HepG2 (cell line): ENCODE measurements around the gene YPEL3. TPM values are rescaled to one million over a fixed set of nuclear protein-coding genes. Genes with fewer than 3 reads are reported as not detected.

ENCODE experiments used
- HNRNPK ChIP-seq: fragments of 200-400 bp; formaldehyde crosslinking; IDR thresholded peaks from 2 replicates; pipeline ENCODE4 v1.6.1; 2018; ENCODE audit warnings: low read length, low read depth, moderate library complexity, mild to moderate bottlenecking; ENCODE audit not compliant: poor library complexity, severe bottlenecking
- KLF6 ChIP-seq: IDR thresholded peaks from 2 replicates; pipeline ENCODE4 v1.8.0; 2016; ENCODE audit warnings: missing biosample characterization, missing genetic modification reagents
- MXD3 ChIP-seq: IDR thresholded peaks from 2 replicates; pipeline ENCODE4 v1.6.1; 2016; ENCODE audit warnings: mild to moderate bottlenecking, missing biosample characterization, missing genetic modification reagents
- NCOA1 ChIP-seq: sonication (generic); formaldehyde crosslinking; IDR thresholded peaks from 2 replicates; pipeline ENCODE4 v1.9.0; 2021; ENCODE audit warnings: missing genetic modification reagents
- NFIB ChIP-seq: sonication (generic); formaldehyde crosslinking; IDR thresholded peaks from 2 replicates; pipeline ENCODE4 v1.9.0; 2021; ENCODE audit warnings: missing genetic modification reagents, mild to moderate bottlenecking, borderline replicate concordance
- TMF1 ChIP-seq: sonication (generic); formaldehyde crosslinking; IDR thresholded peaks from 2 replicates; pipeline ENCODE4 v1.8.1; 2022; ENCODE audit warnings: low read depth, missing genetic modification reagents
- TOPORS ChIP-seq: sonication (generic); formaldehyde crosslinking; IDR thresholded peaks from 2 replicates; pipeline ENCODE4 v1.8.0; 2023; ENCODE audit warnings: mild to moderate bottlenecking, missing genetic modification reagents
- ZNF142 ChIP-seq: sonication (generic); formaldehyde crosslinking; IDR thresholded peaks from 2 replicates; pipeline ENCODE4 v1.4.0; 2020; ENCODE audit warnings: missing genetic modification reagents
- ZNF256 ChIP-seq: sonication (generic); formaldehyde crosslinking; conservative IDR thresholded peaks from 2 replicates; pipeline ENCODE4 v1.4.0; 2020; ENCODE audit warnings: missing genetic modification reagents
- ZNF282 ChIP-seq: fragments of 450-650 bp; IDR thresholded peaks from 2 replicates; pipeline ENCODE4 v1.6.1; 2018; ENCODE audit not compliant: partially characterized antibody
- ZNF383 ChIP-seq: sonication (generic); formaldehyde crosslinking; IDR thresholded peaks from 2 replicates; pipeline ENCODE4 v1.4.0; 2020; ENCODE audit warnings: missing genetic modification reagents, mild to moderate bottlenecking, borderline replicate concordance
- ZNF546 ChIP-seq: sonication (generic); formaldehyde crosslinking; conservative IDR thresholded peaks from 2 replicates; pipeline ENCODE4 v1.8.1; 2023; ENCODE audit warnings: mild to moderate bottlenecking, missing genetic modification reagents
- ZNF550 ChIP-seq: sonication (generic); formaldehyde crosslinking; IDR thresholded peaks from 2 replicates; pipeline ENCODE4 v1.4.0; 2020; ENCODE audit warnings: mild to moderate bottlenecking, missing genetic modification reagents, borderline replicate concordance
- ZNF564 ChIP-seq: sonication (generic); formaldehyde crosslinking; IDR thresholded peaks from 2 replicates; pipeline ENCODE4 v1.8.1; 2023; ENCODE audit warnings: mild to moderate bottlenecking, missing genetic modification reagents
- ZNF598 ChIP-seq: sonication (generic); formaldehyde crosslinking; IDR thresholded peaks from 2 replicates; pipeline ENCODE4 v1.5.1; 2020; ENCODE audit warnings: mild to moderate bottlenecking, missing genetic modification reagents, borderline replicate concordance
- ZNF724P ChIP-seq: sonication (generic); formaldehyde crosslinking; IDR thresholded peaks from 2 replicates; pipeline ENCODE4 v1.8.0; 2022; ENCODE audit warnings: missing genetic modification reagents, borderline replicate concordance
- ZNF746 ChIP-seq: sonication (generic); formaldehyde crosslinking; IDR thresholded peaks from 2 replicates; pipeline ENCODE4 v1.8.0; 2022; ENCODE audit warnings: mild to moderate bottlenecking, missing genetic modification reagents
- polyA plus RNA-seq, 8 experiments: library from polyadenylated mRNA; depleted of rRNA in 3 of 8; stranded (reverse) in 7 of 8; unstranded in 1 of 8; fragments of >200 nt; fragmentation: Illumina TruSeq in 4 of 8; extraction: Trizol in 4 of 8; gene quantifications; 2 replicates each; pipeline versions ENCODE4 v1.2.1 to v1.2.3, GENCODE V29; 2011 to 2016; ENCODE audit warnings: low read depth in 4 of 8, missing spikeins in 1 of 8, mixed read lengths in 1 of 8; ENCODE audit not compliant: insufficient read depth in 1 of 8
- total RNA-seq, 5 experiments: library from RNA; depleted of rRNA; stranded (reverse); fragments of >200 nt; fragmentation: Illumina TruSeq; extraction: Trizol; gene quantifications; 2 replicates each; pipeline ENCODE4 v1.2.3, GENCODE V29; 2016; ENCODE audit warnings: low read depth in 1 of 5
- TF ChIP-seq, protein P1 (sequence below): sonication (generic); formaldehyde crosslinking; conservative IDR thresholded peaks from 2 replicates; pipeline ENCODE4 v1.5.0; 2020; ENCODE audit warnings: missing genetic modification reagents
- TF ChIP-seq, protein P2 (sequence below): sonication (generic); formaldehyde crosslinking; IDR thresholded peaks from 2 replicates; pipeline ENCODE4 v1.5.0; 2020; ENCODE audit warnings: missing genetic modification reagents

Gene YPEL3
- total and polyA plus RNA-seq, 2 of the 13 experiments (the other 11 are each of a cell fraction or from before 2014, with no cell fraction given): 5.4 to 47.0 TPM

DNA sequence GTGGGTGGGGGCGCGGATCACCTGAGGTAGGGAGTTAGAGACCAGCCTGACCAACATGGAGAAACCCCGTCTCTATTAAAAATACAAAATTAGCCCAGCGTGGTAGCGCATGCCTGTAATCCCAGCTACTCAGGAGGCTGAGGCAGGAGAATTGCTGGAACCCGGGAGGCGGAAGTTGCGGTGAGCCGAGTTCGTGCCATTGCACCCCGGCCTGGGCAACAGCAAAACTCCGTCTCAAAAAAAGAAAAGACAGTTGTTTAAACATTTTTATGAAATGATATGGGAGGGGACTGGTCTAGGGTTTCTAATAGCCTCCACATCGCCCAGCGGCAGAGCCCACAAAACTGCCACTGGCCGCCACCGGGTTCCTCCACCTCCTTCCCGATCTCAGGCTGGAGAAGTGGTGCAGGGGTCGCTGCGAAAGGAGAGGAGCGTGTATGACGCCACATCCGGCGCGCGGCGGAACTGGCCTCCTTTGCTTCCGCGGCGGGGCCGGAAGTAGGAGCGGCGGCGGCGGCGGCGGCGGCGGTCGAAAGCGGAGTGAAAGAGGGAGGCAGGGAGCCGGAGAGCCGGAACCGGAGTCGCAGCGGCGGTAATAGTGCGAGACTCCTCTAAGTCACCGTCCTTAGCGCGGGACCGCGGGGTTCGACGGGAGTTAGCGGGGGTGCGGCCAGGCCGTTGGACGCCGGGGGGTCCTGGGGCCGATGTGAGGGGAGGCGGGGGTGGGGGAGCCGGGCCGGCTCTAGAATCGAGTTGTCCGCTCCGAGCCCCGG lies 20.3 kb downstream of the YPEL3 start, which contains the start of gene PPP4C (continued):
- TF ChIP-seq ZNF546 (peak; percentile 95), NCOA1 (CRISPR knock-in tag) (peak; percentile 74; the same call in 1 of the 2 replicates), TOPORS (CRISPR knock-in tag) (peak; percentile 88), ZNF256 (no peak), ZNF564 (CRISPR knock-in tag) (no peak), NFIB (no peak), ZNF550 (no peak), ZNF142 (CRISPR knock-in tag) (peak; percentile 48; the same call in 1 of the 2 replicates), KLF6 (CRISPR knock-in tag) (peak; percentile 57; the same call in 1 of the 2 replicates), TMF1 (CRISPR knock-in tag) (no peak; the same call in none of the 2 replicates), ZNF746 (CRISPR knock-in tag) (peak; percentile 39; the same call in 1 of the 2 replicates), ZNF724P (CRISPR knock-in tag) (peak; percentile 15; the same call in 1 of the 2 replicates), ZNF598 (CRISPR knock-in tag) (no peak), ZNF383 (CRISPR knock-in tag) (no peak), ZNF282 (no peak), MXD3 (CRISPR knock-in tag) (no peak; the same call in 1 of the 2 replicates), HNRNPK (peak; percentile 62)
- TF ChIP-seq, protein P1, sequence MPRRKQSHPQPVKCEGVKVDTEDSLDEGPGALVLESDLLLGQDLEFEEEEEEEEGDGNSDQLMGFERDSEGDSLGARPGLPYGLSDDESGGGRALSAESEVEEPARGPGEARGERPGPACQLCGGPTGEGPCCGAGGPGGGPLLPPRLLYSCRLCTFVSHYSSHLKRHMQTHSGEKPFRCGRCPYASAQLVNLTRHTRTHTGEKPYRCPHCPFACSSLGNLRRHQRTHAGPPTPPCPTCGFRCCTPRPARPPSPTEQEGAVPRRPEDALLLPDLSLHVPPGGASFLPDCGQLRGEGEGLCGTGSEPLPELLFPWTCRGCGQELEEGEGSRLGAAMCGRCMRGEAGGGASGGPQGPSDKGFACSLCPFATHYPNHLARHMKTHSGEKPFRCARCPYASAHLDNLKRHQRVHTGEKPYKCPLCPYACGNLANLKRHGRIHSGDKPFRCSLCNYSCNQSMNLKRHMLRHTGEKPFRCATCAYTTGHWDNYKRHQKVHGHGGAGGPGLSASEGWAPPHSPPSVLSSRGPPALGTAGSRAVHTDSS (CRISPR knock-in tag): no peak
- TF ChIP-seq, protein P2, sequence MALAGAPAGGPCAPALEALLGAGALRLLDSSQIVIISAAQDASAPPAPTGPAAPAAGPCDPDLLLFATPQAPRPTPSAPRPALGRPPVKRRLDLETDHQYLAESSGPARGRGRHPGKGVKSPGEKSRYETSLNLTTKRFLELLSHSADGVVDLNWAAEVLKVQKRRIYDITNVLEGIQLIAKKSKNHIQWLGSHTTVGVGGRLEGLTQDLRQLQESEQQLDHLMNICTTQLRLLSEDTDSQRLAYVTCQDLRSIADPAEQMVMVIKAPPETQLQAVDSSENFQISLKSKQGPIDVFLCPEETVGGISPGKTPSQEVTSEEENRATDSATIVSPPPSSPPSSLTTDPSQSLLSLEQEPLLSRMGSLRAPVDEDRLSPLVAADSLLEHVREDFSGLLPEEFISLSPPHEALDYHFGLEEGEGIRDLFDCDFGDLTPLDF: no peak
